ENCODE measurements around the gene STARD5.

DNA sequence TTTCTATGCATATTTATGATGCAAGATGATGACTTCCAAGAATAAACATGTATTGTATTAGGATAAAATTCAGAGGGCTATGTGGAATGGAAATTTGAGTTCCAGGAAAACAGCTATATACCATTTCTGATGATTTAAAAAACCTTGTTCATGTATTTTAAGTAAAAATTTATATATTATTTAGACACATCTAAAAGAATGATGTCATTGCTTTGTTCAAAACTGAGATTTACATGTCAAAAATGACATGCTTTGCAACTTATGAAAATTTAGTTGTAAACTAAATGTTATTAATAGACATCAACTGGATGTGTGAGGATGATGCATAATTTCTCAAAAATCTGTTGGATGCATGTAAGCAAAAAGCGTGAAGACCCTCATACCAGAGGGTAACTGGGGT is 2.3 kb downstream of the STARD5 start:
- TF ChIP-seq CTCF (IDR thresholded peaks at IDR 0.05) (no peak), POLR2A (IDR thresholded peaks at IDR 0.05) (no peak), EP300 (IDR thresholded peaks at IDR 0.05; ENCODE audit: low read depth) (no peak)

Measured in transverse colon (tissue), 3 donors.